SKM-1 treated with dmso at 0.1 percent for 144 hours (cell line): ENCODE measurements around the gene TMC7.
A peak's percentile ranks its signal among the peaks of the same experiment; 100 is the strongest.

Experiments
- DNase-seq: peaks from one replicate; lab custom pipeline; 2025; ENCODE audit not compliant: unreplicated experiment; lab: John Stamatoyannopoulos, UW

Gene TMC7

GRCh38 chr16:19021747-19022146, 38.0 kb downstream of the TMC7 start:
- DNase-seq, result no peak

- DNase-seq, result no peak
These were observed 43.7 kb downstream of the TMC7 start for GRCh38 chr16:19027416-19027815.

DNA sequence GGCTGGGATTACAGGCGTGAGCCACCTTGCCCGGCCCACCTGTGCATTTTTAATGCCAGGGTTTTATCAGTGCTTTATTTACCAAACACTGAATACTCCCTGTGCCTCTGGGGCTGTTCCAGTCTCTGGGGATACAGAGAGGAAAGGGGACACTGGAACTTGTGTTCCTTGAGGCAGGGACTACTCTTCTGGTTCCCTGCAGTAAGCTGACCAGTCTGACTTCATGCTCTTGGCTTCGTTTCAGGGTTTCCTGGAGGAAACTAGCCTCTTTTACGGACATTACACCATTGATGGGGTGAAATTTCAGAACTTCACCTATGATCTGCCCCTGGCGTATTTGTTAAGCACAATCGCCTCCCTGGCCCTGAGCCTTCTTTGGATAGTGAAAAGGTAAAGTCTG, 46.2 kb downstream of the TMC7 start:
- DNase-seq, result no peak

- no peak for DNase-seq
These were observed 48.0 kb downstream of the TMC7 start for GRCh38 chr16:19031738-19032137.

- no peak for DNase-seq
These were observed 50.0 kb downstream of the TMC7 start for GRCh38 chr16:19033761-19034160.

GRCh38 chr16:19040400-19040799, 56.7 kb downstream of the TMC7 start:
- no peak for DNase-seq

DNA sequence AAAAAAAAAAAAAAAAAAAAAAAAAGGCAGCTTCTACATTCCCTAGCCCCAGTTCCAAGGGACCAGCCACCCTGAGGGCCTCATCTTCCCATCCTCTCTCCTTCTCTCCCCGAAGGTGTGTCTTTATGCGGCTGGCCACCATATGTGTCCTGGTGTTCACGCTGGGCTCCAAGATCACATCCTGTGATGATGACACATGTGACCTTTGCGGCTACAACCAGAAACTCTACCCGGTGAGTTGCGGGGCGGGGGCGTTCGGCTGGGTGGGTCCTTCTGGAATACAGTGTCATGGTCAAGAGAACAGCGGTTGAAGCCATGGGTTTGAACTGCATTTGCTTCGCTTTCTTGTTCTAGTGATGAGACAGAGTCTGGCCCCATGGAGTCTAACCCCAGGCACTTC, 61.0 kb downstream of the TMC7 start:
- no peak for DNase-seq

DNA sequence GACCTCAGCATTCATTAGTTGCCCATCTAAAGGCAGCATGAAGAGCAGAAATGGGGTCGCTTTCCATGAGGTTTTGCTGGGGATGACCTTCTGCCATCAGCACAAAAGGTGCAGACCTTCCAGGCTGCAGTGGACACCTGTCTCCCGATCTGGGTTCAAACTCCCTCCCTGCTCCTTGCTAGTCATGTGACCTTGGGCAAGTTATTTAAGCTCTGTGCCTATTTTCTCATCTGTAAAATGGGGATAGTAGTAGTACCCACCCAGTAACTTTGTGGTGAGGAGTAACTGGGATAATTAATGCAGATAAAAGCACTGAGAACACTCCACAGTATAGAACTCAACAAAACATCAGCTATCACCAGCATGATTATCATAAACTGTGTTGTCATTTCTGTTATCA, 62.3 kb downstream of the TMC7 start:
- no peak for DNase-seq

DNA sequence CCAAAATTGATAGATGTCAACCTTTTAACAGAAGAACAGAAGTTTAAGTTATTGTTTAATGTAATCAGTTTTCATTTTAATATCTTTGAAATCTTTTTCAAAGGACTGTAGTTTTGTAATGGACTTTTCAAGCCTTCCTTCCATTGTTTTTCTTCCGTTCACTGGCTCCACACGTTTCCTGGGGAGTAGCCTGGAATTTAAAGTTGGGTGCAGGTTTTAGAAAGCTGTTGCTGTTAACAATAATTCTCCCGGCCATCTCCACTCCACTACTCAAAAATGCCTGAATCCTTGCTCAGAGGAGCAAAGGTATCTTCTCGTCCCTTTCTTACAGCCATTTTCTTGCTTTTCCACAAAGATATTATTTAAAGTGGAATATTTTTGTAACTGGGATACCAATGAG, 79.0 kb downstream of the TMC7 start:
- no peak for DNase-seq

- no peak for DNase-seq
These were observed 83.2 kb downstream of the TMC7 start for GRCh38 chr16:19066988-19067348.

GRCh38 chr16:19067349-19068236, 83.9 kb downstream of the TMC7 start, which contains the start of gene COQ7:
COQ7 (plus strand) TSS chr16:19067614; CDS start chr16:19067665, 51 bp downstream.
- DNase-seq, result peak; percentile 99

GRCh38 chr16:19068237-19068815, 84.6 kb downstream of the TMC7 start:
- DNase-seq, result no peak

GRCh38 chr16:19071811-19072777, 88.4 kb downstream of the TMC7 start:
- peak; percentile 52 for DNase-seq

DNA sequence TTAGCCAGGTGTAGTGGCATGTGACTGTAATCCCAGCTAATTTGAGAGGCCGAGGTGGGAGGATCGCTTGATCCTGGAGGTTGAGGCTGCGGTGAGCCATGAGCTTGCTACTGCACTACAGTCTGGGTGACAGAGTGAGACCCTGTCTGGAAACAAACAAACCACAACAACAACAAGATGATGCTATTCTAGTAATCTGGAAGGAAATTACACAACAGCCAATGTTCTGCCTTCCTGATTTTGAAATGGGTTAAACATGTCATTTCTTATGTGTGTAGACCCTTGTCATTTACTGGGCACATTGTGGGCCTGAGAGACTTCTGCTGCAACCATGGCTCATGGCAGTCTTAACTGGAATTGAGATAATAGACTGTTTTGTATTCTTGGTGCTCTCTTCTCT, 89.6 kb downstream of the TMC7 start:
- DNase-seq, result no peak

GRCh38 chr16:19073863-19074262, 90.1 kb downstream of the TMC7 start:
- no peak for DNase-seq

DNA sequence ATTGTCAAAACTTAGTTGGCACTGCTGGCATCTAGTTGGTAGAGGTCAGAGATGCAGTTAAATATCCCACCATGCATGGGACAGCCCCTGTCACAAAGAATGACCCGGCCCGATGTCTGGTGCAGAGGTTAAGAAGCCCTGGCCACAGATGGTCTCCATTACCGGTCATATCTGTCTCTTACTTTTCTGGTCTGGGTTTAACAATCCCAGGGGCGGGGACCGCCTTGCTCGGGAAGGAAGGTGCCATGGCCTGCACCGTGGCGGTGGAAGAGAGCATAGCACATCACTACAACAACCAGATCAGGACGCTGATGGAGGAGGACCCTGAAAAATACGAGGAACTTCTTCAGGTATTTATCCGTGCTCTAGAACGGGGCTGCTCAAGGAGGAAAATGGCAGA, 91.8 kb downstream of the TMC7 start:
- no peak for DNase-seq

DNA sequence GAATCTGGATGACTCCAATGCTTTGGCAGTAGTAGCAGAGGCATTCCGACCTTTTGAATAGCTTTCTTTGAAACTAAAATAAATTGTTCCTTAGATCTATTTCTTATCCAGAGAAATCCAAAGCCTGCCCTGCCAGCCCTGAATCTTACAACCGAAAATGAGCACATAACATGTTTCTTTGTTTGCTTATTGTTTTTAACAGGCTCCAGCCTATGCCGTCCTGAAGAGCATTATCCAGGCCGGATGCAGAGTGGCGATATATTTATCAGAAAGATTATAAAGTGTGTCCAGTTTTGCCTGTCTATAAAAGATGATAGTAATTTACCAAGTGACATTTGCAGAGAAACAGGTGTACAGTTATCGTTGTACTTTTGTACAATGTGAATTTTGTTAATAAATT, 94.1 kb downstream of the TMC7 start:
- no peak for DNase-seq

DNA sequence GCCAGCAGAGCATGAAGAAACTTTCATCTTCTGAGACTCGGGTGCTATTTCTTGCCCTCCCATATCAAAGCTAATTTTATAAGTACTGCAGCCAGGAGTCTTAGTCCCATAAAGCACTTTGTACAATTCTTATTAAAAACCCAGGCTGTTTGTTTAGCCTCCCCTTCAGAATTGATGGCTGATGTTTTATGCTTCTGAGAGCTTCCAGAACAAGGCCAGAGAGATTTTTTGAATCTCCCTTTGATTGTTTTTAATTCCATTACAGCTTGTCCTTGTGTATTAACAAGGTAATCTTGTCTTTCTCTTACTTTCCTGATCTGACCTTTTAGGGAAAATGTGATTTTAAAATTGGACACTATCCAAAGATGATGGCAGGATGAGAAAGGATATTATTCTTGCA, 99.9 kb downstream of the TMC7 start:
- no peak for DNase-seq

- DNase-seq, result no peak
These were observed 100.4 kb downstream of the TMC7 start for GRCh38 chr16:19084139-19084538.

GRCh38 chr16:19084879-19085278, 101.1 kb downstream of the TMC7 start:
- no peak for DNase-seq

- peak; percentile 25 for DNase-seq
These were observed 102.0 kb downstream of the TMC7 start for GRCh38 chr16:19085679-19086200.
